Lower leg skin (tissue), 4 donors: ENCODE data around the gene NDUFB1. TPM values are rescaled to one million over a fixed set of nuclear protein-coding genes. Genes with fewer than 3 reads are reported as not detected.
A peak's percentile ranks its signal among the peaks of the same experiment; 100 is the strongest.

Experiments
- DNase-seq, 2 donors: peaks; one replicate each; pipeline ENCODE4 v3.0.0-alpha.2; 2019; ENCODE audit warnings: low spot score in 2 of 2
- H3K4me3 ChIP-seq: fragments of 200-600 bp; sonication (generic); 2 replicates; pipeline ENCODE4 v1.5.1; 2017; ENCODE audit warnings: mild to moderate bottlenecking, low read depth; ENCODE audit not compliant: poor library complexity, severe bottlenecking
- POLR2A ChIP-seq, 2 donors: fragments of 450-650 bp; IDR thresholded peaks; one replicate each; pipeline ENCODE4 v1.6.1; 2016 to 2017; ENCODE audit warnings: antibody characterized with exemption in 2 of 2, mild to moderate bottlenecking in 1 of 2, moderate library complexity in 1 of 2
- WGBS, 2 donors: methylation state at CpG; one replicate each; pipeline ENCODE4 v1.1.5; 2018; 5-methylcytosine and 5-hydroxymethylcytosine counted together
- intact Hi-C: fragments of 100-400 bp; cut with DNase I; formaldehyde crosslinking; loops from one replicate; pipeline ENCODE4 v1.15.0; 2023; ENCODE audit warnings: low total_unique reads
- total RNA-seq, 4 donors: library from RNA; depleted of rRNA; stranded (reverse); fragments of >200 nt; gene quantifications; one replicate each; pipeline ENCODE4 v1.1.0, GENCODE V29; 2016
- TF ChIP-seq, protein P1 (sequence below), 3 donors: fragments of 450-650 bp; IDR thresholded peaks; one replicate each; pipeline ENCODE4 v1.5.1; 2016; ENCODE audit warnings: antibody characterized with exemption in 3 of 3, mild to moderate bottlenecking in 3 of 3, moderate library complexity in 2 of 3

The NDUFB1 gene
- total RNA-seq, 4 donors from 2014 or later = 67.7 to 297 (median 204) TPM

GRCh38 chr14:92122761-92123160, 1.3 kb upstream of the NDUFB1 start:
- TF ChIP-seq, protein P1, sequence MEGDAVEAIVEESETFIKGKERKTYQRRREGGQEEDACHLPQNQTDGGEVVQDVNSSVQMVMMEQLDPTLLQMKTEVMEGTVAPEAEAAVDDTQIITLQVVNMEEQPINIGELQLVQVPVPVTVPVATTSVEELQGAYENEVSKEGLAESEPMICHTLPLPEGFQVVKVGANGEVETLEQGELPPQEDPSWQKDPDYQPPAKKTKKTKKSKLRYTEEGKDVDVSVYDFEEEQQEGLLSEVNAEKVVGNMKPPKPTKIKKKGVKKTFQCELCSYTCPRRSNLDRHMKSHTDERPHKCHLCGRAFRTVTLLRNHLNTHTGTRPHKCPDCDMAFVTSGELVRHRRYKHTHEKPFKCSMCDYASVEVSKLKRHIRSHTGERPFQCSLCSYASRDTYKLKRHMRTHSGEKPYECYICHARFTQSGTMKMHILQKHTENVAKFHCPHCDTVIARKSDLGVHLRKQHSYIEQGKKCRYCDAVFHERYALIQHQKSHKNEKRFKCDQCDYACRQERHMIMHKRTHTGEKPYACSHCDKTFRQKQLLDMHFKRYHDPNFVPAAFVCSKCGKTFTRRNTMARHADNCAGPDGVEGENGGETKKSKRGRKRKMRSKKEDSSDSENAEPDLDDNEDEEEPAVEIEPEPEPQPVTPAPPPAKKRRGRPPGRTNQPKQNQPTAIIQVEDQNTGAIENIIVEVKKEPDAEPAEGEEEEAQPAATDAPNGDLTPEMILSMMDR (IDR thresholded peaks at IDR 0.05) = no peak
- TF ChIP-seq POLR2A (IDR thresholded peaks at IDR 0.05) = no peak
- peak overlapping the region; percentile 87 for H3K4me3 ChIP-seq
- WGBS, 2 donors = 28 to 33% methylated on average over 9 of the region's 9 CpGs
- no peak for DNase-seq
- intact Hi-C loops = no loop called here

GRCh38 chr14:92122351-92122677, 808 bp upstream of the NDUFB1 start:
- intact Hi-C loops = no loop called here
- H3K4me3 ChIP-seq = peak overlapping the region; percentile 87
- no peak for DNase-seq
- TF ChIP-seq, protein P1 (IDR thresholded peaks at IDR 0.05) = no peak
- TF ChIP-seq POLR2A (IDR thresholded peaks at IDR 0.05) = no peak
- WGBS, 2 donors = 0% methylated on average over 22 of the region's 22 CpGs

GRCh38 chr14:92121207-92121669, 268 bp downstream of the NDUFB1 start:
- H3K4me3 ChIP-seq = peak overlapping the region; percentile 87
- DNase-seq = peak in 1 of 2 donors; percentile 44
- intact Hi-C loops = no loop called here
- 0% methylated on average over 36 of the region's 36 CpGs for WGBS, 2 donors
- TF ChIP-seq, protein P1 (IDR thresholded peaks at IDR 0.05) = no peak
- TF ChIP-seq POLR2A (IDR thresholded peaks at IDR 0.05) = no peak

- 79 to 88% methylated on average over 5 of the region's 5 CpGs for WGBS, 2 donors
- DNase-seq = no peak
- TF ChIP-seq, protein P1 (IDR thresholded peaks at IDR 0.05) = no peak
- H3K4me3 ChIP-seq = no peak overlapping the region
- intact Hi-C loops = no loop called here
These were observed 12.0 kb downstream of the NDUFB1 start for GRCh38 chr14:92109490-92109889.

DNA sequence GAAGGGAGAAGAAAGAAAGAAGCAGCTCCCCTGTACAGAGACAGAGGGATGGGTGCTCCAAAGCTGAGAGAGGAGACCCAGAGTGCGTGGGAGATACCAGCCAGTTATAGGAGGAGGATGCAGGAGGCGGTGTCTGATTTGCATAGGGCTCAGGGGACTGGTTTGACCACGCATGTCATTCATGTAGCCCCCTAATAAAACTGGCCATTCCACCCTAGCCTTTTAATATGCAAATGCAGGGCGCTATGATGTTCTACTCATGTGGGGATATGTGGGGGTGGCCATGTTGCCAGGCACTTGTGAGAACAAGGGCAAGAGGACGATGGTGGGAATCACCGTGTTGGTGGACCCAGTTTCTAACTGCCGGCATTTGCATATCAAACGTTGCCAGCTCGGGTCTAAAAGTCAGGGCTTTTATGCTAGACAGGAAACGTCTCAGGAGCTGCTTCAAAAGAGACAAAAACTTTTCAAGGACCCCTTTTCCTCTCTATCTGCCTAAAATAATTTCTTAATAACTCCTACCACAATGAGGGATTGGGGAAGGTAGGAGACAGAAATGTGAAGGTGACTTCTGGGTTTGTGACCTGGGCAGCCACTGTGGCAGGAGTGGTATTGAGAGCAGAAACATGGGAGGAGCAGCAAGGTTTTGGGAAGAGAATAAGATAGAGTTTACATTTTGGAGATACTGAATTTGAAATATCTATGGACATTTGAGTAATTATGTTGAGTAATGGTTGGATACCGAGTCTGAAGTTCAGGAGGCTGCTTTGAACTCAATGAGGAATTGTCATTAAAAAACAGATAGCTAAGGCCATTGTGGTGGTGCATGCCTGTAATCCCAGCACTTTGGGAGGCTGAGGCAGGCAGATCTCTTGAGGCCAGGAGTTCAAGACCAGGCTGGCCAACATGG, 12.9 kb downstream of the NDUFB1 start:
- intact Hi-C loops = no loop called here
- no peak overlapping the region for H3K4me3 ChIP-seq
- TF ChIP-seq, protein P1 (IDR thresholded peaks at IDR 0.05) = no peak
- TF ChIP-seq POLR2A (IDR thresholded peaks at IDR 0.05) = no peak
- WGBS, 2 donors = 24 to 35% methylated on average over 11 of the region's 11 CpGs
- no peak for DNase-seq
